Nephron (organoid): ENCODE results near the gene SUMO3.

ENCODE experiments used
- H3K27ac Mint-ChIP-seq, 3 experiments: 2 replicates each; pipeline ENCODE4 v1.8.0; 2020; ENCODE audit warnings: mixed read lengths in 3 of 3, mild to moderate bottlenecking in 2 of 3, moderate library complexity in 1 of 3
- H3K27me3 Mint-ChIP-seq: 2 replicates; pipeline ENCODE4 v1.8.0; 2021; ENCODE audit warnings: low read depth, mild to moderate bottlenecking, moderate library complexity, mixed read lengths
- H3K36me3 Mint-ChIP-seq: 2 replicates; pipeline ENCODE4 v1.8.0; 2020; ENCODE audit warnings: low read depth, mixed read lengths
- H3K4me1 Mint-ChIP-seq: 2 replicates; pipeline ENCODE4 v1.8.0; 2020; ENCODE audit warnings: mixed read lengths
- H3K4me3 Mint-ChIP-seq, 3 experiments: 2 replicates each; pipeline ENCODE4 v1.8.0; 2020; ENCODE audit warnings: mild to moderate bottlenecking in 3 of 3, mixed read lengths in 3 of 3, moderate library complexity in 2 of 3
- H3K9me3 Mint-ChIP-seq: 2 replicates; pipeline ENCODE4 v1.8.0; 2020; ENCODE audit warnings: mixed read lengths
- CTCF ChIP-seq, 3 experiments: fragments of 200-600 bp; sonication (generic); IDR thresholded peaks; one replicate each; pipeline ENCODE4 v1.5.0; 2021; ENCODE audit warnings: antibody characterized with exemption in 3 of 3; ENCODE audit not compliant: unreplicated experiment in 3 of 3

SUMO3 gene

DNA sequence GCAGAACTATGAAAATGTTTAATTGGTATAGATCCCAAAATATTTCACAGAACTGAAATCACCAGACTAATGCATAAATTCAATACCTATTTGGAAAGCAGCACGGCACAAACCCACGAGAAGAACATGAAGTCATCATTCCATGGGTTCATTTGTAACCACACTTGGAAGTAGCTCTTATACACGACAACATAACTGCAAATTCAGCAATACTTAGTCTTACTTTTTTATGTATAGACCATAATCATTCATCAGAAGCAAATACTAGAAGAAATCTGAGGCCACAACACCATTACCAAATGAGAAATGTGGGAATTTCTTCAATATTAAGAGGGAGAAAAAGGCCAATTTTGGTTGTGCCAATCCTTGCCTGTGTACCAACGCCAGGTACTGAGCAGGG is 12.0 kb downstream of the SUMO3 start:
- Mint-ChIP-seq H3K27me3 (no peaks in the 10 kb centered on the region), H3K4me1 (peaks cover 19% of the 10 kb centered on the region), H3K27ac (no peak overlapping the region), H3K9me3 (no peaks in the 10 kb centered on the region), H3K4me3 (no peak overlapping the region), H3K36me3 (peaks cover 44% of the 10 kb centered on the region)
- TF ChIP-seq CTCF (IDR thresholded peaks at IDR 0.05; ENCODE audit: unreplicated experiment in 3 of 3): no peak

DNA sequence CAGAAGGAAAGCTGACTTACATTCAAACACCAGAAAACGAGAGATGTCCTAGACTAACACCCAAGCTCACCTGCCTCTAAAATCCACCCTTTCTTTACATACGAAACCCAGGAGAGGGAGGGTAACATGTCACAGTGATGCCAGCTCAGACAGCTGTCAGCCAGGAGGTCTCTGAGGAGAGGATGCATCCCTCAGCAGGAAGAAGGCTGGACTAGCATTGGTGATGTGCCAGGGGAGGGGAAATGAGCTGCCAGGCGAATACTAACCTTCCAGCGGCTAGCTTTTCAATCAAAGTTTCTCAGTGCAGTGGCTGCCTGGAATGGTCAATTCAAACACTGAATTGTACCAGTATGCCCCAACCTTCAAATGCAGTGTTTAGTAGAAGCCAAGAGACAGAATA is 12.6 kb downstream of the SUMO3 start:
- Mint-ChIP-seq H3K27ac (no peak overlapping the region), H3K36me3 (peaks cover 42% of the 10 kb centered on the region), H3K9me3 (no peaks in the 10 kb centered on the region), H3K4me3 (no peak overlapping the region), H3K4me1 (peaks cover 25% of the 10 kb centered on the region), H3K27me3 (no peaks in the 10 kb centered on the region)
- no peak for TF ChIP-seq CTCF (IDR thresholded peaks at IDR 0.05; ENCODE audit: unreplicated experiment in 3 of 3)

GRCh38 chr21:44804762-44805161 is 13.1 kb downstream of the SUMO3 start:
- H3K27ac Mint-ChIP-seq: no peak overlapping the region
- H3K4me3 Mint-ChIP-seq: peak overlapping the region; percentile 44 to 91 (median 45)
- no peak for TF ChIP-seq CTCF (IDR thresholded peaks at IDR 0.05; ENCODE audit: unreplicated experiment in 3 of 3)
- H3K9me3 Mint-ChIP-seq: no peaks in the 10 kb centered on the region
- peaks cover 30% of the 10 kb centered on the region for H3K4me1 Mint-ChIP-seq
- peaks cover 40% of the 10 kb centered on the region for H3K36me3 Mint-ChIP-seq
- no peaks in the 10 kb centered on the region for H3K27me3 Mint-ChIP-seq

DNA sequence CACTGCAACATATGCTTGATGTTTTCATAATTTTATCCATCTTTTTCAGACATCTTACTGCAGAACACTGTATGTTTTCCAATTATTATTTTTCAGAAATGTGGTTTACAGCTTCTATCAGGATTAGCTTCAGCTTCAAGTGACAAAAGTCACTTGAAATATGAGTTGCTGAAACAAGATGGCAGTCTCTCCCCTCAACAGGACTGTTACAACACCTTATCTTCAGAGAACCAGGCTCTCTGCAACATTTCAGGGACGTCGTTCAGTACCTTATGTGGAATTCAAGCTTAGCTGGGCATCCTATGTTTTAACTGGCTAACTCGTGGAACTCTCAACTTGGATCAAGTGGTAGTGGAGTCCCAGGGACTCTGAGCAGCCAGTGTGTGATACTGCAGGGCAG is 14.2 kb downstream of the SUMO3 start:
- Mint-ChIP-seq H3K27me3 (no peaks in the 10 kb centered on the region), H3K9me3 (no peaks in the 10 kb centered on the region), H3K4me1 (peaks cover 38% of the 10 kb centered on the region), H3K36me3 (peaks cover 39% of the 10 kb centered on the region), H3K27ac (no peak overlapping the region), H3K4me3 (peak overlapping the region; percentile 87 to 91 (median 87))
- TF ChIP-seq CTCF (IDR thresholded peaks at IDR 0.05; ENCODE audit: unreplicated experiment in 3 of 3): no peak

DNA sequence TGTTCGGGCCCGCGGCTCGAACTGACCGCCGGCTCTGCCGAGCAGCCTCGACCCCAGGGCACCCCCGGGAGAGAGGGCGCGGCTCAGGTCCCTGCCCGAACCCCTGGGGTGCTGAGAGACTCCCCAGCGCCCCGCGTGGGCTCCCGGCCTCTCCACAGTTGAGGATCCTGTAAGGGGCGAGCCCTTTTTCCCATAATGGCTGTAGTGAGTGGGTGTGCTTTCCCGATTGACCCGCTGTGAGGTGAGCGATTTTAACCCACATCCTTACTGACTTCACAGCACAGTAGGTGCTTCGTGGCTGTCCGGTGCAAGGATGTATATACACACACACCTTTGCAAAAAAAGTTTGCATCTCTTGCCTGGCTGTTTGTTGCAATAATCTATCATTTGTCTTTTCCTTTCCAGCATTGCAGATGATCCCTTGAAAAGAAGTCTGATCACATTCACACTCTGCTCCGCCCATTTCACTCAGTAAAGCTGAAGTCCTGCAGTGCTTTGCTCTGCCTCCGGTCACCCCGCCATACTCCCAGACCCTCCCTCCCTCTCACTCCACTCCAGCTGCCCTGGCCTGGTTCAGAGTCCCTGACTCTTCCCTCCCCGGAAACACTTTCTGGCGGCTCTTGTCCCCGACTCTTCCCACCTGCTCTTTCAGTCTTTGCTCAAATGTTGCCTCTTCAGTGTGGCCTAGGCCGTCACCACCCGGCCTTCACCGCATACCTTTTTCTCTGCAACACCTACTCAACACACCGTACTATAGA is 15.3 kb downstream of the SUMO3 start:
- Mint-ChIP-seq H3K36me3 (peaks cover 45% of the 10 kb centered on the region), H3K4me3 (peak overlapping the region; percentile 87 to 91 (median 87)), H3K9me3 (no peaks in the 10 kb centered on the region), H3K4me1 (peaks cover 42% of the 10 kb centered on the region), H3K27ac (peak overlapping the region; percentile 30 to 81 (median 75)), H3K27me3 (no peaks in the 10 kb centered on the region)
- TF ChIP-seq CTCF (IDR thresholded peaks at IDR 0.05; ENCODE audit: unreplicated experiment in 3 of 3): no peak
